Fibroblast of skin of left biceps (primary cell): ENCODE data around the gene KIRREL1.

Experiments used
- DNase-seq, 2 experiments: peaks; one replicate each; pipeline ENCODE4 v3.0.0-alpha.2; 2013; ENCODE audit warnings: low read depth in 2 of 2

KIRREL1 gene

GRCh38 chr1:158007180-158007579, 13.7 kb downstream of the KIRREL1 start:
- DNase-seq: no peak

DNA sequence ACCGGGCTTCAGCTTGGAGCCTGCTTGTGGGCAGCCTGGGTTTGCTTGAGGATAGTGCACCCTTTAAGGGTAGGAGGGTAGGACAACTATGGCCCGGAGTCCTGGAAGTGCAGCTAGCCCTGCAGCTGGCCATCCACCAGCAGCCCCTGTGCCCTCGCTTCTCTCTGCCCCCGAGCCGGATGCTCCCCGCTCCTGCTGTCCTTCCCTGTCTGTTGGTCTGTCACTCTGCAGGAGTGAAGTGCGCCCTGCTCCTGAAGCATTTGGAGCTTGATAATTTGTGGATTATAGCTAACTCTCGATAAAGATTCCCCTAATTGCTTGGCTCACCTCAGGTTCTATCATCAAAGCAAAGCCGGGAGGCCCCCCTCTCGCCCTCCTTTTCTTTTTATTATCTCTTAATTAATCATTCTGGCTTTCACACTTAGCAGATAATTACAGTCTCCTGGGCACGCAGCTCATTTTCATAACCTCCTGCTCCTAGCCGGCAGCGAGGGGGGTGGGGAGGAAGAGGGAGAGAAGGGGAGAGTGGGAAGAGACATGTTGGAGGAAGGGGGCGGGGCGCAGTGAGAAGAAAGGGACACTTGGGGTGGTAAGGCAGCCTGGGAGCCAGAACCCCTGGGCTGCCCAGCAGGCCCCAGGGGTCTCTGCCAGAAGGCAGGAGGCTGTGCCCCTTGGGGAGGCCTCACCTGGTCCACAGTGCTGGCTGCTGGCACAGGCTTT, 14.4 kb downstream of the KIRREL1 start:
- no peak for DNase-seq

- DNase-seq: no peak
Observed at GRCh38 chr1:158008630-158009029, 15.2 kb downstream of the KIRREL1 start.

DNA sequence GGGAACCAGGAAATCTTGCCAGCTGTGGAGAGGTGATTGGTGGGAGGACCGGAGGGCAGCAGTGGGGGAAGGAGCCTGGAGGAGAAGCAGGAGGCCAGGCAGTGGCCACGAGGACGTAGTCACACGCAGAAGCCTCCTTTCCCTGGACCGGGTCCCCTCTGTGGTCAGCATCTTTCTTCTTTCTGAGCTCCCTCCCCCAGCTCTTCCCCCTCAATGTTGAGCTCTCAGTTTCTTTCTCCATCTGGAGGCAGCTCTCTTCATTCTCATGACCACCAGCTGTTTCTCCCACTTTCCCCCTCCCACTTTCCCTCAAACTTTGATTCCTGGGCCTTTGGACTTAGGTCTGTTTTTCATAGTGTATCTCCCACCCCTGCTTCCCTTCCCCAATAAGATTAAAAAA, 18.3 kb downstream of the KIRREL1 start:
- DNase-seq: no peak

- DNase-seq: no peak
Observed at GRCh38 chr1:158013840-158014730, 20.6 kb downstream of the KIRREL1 start.

- DNase-seq: no peak
Observed at GRCh38 chr1:158014731-158015320, 21.4 kb downstream of the KIRREL1 start.

- no peak for DNase-seq
Observed at GRCh38 chr1:158016651-158017335, 23.3 kb downstream of the KIRREL1 start.

DNA sequence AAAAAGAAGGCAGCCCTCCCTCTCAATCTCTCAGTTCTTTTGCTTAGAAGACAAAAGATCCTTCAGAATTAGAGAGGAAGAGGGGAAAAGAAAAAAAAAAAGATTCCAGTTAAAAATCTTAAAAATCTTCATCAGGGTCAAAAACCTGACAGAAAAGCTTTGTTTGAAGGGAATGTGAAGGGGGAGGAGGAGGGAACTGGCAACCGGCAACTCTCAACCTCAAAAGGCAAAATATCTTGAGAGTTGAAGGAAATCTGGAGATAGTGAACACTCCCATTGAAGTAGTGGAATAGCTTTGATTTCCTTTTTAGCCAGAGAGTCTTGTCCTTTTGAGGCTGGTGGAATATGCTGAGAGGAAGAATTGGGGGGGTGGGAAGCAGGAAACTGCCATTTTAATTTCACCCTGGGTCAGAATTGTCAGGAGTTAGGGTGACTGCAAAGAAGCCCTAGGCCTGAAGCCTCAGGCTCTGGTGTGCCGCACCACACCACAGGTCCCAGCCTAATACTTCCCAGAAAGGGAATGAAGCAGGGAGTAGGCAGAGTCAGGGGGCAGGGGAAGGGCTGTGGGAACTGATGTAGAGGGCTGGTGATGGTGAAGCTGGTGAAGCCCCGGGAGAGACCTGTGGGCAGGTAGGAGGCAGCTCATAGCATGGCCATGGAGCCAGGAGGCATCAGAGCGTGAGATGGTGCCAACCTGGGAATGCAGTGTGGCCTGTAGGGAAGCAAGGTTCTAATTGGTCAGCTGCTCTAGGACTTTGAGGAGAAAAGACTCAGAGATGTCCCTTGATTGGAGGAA, 24.6 kb downstream of the KIRREL1 start:
- DNase-seq: no peak

DNA sequence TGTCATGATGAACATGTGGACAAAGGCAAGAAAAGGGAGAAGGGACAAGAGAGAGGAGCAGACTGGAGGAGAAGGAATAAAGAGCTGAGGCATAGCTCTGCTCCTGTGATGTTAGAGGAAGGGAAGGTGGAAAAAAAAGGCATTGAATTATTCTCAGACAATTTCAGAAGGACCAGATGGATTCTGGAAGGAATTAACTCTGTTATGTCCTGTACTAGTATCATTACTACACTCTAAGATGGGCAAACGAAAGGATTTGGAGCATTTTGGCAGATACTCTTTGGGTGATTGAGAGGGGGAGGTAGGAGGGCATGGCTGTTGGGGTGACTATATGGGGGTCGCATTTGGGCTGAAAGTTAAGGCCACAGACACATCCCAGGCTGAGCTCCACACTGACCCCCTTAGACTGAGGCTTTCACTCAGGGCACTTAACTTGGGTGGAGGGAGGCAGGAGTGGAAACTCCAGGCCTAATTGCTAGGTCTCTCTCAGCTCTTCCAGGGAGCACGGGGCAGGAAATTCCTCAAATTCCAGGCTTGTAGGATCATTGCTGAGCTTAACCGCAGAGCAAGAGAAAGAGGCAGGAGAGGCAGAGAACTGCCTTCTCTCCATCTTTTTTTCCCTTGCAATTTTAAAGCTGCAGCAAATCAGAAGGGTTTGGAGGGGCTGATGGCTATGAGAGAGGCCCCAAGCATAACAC, 25.9 kb downstream of the KIRREL1 start:
- peak; percentile 89 to 91 for DNase-seq

DNA sequence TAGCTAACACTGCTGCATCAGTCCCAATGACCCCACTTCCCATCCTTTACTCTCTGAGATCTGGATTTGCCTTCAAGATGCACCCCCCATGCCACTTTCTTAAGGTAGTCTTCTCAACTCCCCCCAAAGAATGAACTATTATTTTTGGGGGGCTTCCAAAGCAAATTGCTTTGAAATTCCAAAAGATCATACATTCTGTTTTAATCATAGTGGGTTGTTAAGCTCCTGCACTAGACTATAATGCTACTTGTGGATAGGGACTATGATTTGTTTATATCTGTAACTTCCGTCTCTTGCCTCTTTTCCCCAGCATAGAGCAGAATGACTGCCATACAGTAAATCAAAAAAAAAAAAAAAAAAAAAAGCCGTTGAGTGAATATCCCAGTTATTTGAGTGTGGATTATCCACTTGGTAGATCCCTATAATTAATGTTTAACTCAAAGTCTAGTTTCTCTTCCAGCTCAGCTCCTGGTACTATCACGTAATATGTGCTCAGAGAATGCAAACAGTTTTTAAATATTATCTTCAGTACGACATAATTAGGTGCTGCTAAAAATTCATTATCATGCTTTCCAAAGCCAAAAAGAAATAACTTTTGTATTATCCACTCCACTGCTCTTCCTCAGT, 26.9 kb downstream of the KIRREL1 start:
- no peak for DNase-seq

DNA sequence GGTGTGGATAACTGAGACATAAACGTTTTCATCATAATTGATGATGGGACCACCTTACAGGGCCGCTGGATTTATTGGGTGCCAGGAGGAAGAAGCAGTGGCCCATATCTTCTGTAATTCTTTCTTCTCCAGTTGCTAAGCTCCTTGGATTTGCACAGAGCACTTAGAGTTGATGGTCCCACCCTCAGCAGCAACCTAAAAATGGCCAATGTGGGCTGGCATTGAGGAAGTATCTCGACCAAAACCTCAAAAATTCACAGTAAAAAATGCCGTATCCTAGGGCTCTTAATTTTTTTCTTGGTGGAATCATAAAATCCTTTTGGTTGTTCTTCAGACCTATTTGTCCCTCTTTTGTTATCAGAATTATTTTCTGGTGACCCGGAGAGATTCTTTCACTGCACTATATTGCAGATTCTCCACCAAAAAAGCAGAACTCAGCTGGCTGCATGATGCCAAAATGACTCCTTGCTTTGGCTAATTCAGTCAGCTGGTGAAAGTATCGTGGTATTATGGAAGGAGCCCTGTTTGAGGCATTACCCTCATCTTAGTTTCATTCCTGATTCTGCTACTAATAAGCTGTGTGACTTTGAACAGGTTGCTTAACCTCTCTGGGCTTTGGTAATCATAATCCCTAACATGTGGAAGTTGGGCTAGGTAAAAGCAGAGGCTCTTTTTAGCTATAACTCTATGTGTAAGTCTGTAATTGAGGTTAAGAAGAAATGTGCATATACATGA, 27.6 kb downstream of the KIRREL1 start:
- DNase-seq: no peak

DNA sequence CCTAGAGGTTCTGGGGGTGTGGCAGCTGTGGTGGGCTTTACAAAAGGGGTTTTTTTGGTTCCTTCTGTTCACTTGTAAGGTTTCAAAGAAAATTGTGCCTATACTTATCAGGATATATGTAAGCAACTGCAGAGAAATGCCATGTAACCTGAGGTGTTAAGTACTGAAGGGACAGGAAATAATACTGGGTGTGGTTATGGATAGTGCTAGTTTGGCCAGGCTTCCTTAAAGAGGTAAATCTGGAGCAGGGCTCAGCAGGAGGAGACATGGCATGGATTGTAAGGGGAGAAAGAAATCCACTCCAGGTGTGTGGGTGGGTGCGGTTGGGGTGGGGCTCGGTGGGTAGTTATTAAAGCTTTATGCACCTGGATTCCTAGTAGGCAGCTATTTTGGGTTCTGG, 28.3 kb downstream of the KIRREL1 start:
- no peak for DNase-seq

DNA sequence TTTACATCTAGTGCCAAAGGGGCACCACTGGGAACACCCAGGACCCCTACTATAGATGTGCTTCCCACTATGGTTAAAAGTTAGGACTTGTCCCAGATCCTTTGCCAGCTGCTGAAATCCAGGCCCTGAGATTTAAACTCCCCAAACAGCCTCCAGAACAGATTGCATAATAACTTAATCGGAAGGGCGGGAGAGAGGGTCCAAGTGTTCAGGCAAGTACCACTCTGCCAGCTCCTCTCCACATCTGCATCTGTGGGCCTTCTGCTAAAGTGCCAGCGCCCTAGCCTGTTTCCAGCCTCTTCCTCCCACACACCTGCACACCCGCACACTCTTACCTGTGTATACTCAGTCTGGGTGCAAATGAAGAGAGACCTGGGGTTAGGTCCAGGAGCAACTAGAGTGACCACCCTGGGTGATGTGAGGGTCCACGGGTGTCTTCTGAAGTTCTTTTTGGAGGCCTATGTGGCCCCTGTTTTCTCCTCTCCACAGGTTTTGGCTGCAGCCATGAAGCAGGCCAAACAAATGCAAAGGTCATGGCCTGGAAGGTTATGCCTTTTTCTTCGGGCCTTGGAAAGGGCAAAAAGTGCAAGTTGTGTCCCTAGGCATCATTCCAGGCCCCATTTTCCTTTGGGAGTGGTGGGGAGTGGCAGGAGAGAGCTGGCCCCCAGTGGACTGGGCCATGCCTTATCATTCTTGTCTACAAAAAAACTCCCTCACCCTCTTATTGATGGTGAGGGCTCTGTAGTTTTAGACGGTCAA, 29.3 kb downstream of the KIRREL1 start:
- DNase-seq: no peak

GRCh38 chr1:158024737-158025136, 31.3 kb downstream of the KIRREL1 start:
- DNase-seq: no peak

DNA sequence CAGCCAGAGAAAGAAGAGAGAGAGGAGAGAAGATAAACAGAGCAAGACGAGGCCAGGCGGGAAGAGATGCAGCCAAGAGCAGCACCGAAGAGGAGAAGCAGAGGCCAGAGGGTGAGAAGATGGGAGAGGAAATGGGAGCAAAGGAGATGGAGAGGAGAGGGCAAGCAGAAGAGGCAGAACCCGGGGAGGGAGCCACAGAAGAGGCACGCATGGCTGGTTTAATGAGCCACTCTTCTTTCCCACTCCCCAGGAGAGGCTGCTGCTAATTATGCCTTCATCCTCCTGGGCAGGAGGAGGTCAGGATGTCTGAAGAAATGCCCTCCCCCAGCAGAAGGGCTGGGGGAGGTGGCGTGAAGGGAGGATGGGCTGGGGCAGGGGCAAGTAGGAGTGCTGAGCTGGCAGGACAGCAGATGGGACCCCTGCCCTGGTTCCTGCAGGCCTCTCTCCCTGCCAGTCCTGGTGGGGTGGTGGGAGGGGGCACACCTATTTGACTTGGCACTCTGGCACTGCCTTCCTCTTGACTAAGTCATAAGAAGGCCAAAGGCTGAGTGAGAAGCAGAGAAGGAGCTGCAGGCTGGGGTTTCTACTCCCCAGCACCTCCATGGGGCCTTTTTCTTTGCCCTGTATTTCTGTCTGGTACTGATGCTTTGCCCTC, 32.3 kb downstream of the KIRREL1 start:
- no peak for DNase-seq

GRCh38 chr1:158026651-158027050, 33.2 kb downstream of the KIRREL1 start:
- no peak for DNase-seq

DNA sequence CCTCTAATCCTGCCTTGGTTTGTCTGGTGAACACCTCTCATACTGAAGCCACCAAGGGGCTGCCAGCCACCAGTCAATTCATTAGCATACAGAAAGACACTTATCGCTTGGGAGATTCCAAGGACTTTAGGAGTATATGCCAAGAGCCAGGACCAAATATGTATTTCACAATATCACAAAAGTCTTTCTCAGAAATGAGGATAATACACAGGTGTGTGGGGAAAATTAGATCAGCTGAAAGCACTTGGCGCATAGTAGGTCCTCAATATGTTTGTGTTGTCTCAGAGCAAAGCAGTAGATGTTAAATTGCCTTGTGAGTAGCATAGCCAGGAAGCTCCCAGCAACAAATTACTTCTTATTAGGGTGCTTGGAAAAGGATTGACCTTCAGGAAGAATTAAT, 34.1 kb downstream of the KIRREL1 start:
- DNase-seq: no peak

- no peak for DNase-seq
Observed at GRCh38 chr1:158028969-158029368, 35.5 kb downstream of the KIRREL1 start.
